ENCODE measurements around the gene BCAP31.

Gene BCAP31

DNA sequence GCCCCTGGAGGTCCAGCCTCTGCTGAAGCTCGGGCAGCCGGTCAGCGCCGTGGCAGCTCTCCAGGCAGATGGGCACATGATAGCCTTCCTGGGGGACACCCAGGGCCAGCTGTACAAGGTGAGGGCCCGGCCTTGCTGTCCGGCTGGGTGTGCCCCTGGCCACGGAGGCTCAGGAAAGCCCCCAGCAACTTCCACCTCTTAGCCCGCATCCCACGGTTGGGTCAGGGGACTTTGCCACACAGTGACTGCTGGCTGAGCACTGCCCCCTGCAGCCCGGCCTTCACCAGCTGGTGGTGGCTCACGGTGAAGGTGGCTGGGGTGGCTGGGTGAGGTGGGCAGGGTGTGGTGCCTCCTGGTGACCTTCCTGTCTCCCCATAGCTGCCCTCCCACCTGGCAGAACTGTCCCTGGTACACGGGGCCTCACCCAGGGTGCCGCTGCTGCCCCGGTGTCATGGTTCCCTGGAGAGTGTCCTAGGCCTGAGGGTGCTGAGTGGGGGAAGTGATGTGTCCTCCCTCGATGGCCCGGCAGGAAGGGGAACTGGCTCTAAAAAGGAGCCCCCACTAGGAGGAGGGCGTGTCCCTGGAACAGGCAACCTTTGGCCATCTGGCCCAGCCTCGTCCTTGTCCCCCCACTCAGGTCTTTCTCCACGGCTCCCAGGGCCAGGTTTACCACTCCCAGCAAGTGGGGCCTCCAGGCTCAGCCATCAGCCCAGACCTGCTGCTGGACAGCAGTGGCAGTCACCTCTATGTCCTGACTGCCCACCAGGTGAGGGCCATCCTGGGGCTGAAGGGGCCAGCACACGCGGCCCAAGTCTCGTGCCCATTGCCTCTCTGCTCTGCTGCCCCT, 44.3 kb upstream of the BCAP31 start:
- H3K27me3 ChIP-seq (replicated peaks; ENCODE audit: control insufficient read depth, insufficient read depth, low read length, poor library complexity, severe bottlenecking) = no peaks in the 10 kb centered on the region
- H3K9me3 ChIP-seq (ENCODE audit: control insufficient read depth, low read length) = no peaks in the 10 kb centered on the region
- no peak overlapping the region for H3K27ac ChIP-seq (ENCODE audit: insufficient read depth, low read length, poor library complexity, severe bottlenecking)
- H3K36me3 ChIP-seq (ENCODE audit: control insufficient read depth, insufficient read depth, low read length) = no peaks in the 10 kb centered on the region
- no peak overlapping the region for H3K4me3 ChIP-seq (ENCODE audit: insufficient read depth, low read depth, low read length, poor library complexity, severe bottlenecking)
- DNase-seq = no peak
- no peaks in the 10 kb centered on the region for H3K4me1 ChIP-seq (ENCODE audit: control insufficient read depth, insufficient read depth, low read length, poor library complexity, severe bottlenecking)

DNA sequence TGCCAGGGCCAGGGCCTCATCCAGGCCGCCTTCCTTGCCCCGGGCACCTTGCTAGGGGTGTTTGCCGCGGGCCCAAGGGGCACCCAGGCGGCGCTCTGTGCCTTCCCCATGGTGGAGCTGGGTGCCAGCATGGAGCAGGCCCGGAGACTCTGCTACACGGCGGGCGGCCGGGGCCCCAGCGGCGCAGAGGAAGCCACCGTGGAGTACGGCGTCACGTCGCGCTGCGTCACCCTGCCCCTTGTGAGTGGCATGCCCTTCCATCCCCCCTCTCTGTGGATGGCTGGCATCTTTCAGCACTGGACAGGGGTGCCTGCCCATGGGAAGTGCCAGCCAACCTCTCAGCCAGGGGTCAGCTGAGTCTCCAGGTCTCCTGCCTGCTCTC, 43.5 kb upstream of the BCAP31 start:
- H3K4me1 ChIP-seq (ENCODE audit: control insufficient read depth, insufficient read depth, low read length, poor library complexity, severe bottlenecking) = no peaks in the 10 kb centered on the region
- no peak for DNase-seq
- H3K4me3 ChIP-seq (ENCODE audit: insufficient read depth, low read depth, low read length, poor library complexity, severe bottlenecking) = no peak overlapping the region
- H3K27me3 ChIP-seq (replicated peaks; ENCODE audit: control insufficient read depth, insufficient read depth, low read length, poor library complexity, severe bottlenecking) = no peaks in the 10 kb centered on the region
- no peak overlapping the region for H3K27ac ChIP-seq (ENCODE audit: insufficient read depth, low read length, poor library complexity, severe bottlenecking)
- H3K36me3 ChIP-seq (ENCODE audit: control insufficient read depth, insufficient read depth, low read length) = no peaks in the 10 kb centered on the region
- H3K9me3 ChIP-seq (ENCODE audit: control insufficient read depth, low read length) = no peaks in the 10 kb centered on the region

DNA sequence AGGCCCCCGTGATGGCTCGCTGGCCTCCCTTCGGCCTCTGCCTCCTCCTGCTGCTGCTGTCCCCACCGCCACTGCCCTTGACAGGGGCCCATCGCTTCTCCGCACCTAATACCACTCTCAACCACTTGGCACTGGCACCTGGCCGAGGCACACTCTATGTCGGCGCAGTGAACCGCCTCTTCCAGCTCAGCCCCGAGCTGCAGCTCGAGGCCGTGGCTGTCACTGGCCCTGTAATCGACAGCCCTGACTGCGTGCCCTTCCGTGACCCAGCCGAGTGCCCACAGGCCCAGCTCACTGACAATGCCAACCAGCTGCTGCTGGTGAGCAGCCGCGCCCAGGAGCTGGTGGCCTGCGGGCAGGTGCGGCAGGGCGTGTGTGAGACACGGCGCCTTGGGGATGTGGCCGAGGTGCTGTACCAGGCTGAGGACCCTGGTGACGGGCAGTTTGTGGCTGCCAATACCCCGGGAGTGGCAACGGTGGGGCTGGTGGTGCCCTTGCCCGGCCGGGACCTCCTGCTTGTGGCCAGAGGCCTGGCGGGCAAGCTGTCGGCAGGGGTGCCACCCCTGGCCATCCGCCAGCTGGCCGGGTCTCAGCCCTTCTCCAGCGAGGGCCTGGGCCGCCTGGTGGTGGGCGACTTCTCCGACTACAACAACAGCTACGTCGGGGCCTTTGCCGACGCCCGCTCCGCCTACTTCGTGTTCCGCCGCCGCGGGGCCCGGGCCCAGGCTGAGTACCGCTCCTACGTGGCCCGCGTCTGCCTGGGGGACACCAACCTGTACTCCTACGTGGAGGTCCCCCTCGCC, 42.9 kb upstream of the BCAP31 start:
- Histone ChIP-seq H3K36me3 (ENCODE audit: control insufficient read depth, insufficient read depth, low read length) (no peaks in the 10 kb centered on the region), H3K27me3 (replicated peaks; ENCODE audit: control insufficient read depth, insufficient read depth, low read length, poor library complexity, severe bottlenecking) (no peaks in the 10 kb centered on the region), H3K27ac (ENCODE audit: insufficient read depth, low read length, poor library complexity, severe bottlenecking) (no peak overlapping the region), H3K9me3 (ENCODE audit: control insufficient read depth, low read length) (no peaks in the 10 kb centered on the region), H3K4me3 (ENCODE audit: insufficient read depth, low read depth, low read length, poor library complexity, severe bottlenecking) (no peak overlapping the region), H3K4me1 (ENCODE audit: control insufficient read depth, insufficient read depth, low read length, poor library complexity, severe bottlenecking) (no peaks in the 10 kb centered on the region)
- DNase-seq = no peak

DNA sequence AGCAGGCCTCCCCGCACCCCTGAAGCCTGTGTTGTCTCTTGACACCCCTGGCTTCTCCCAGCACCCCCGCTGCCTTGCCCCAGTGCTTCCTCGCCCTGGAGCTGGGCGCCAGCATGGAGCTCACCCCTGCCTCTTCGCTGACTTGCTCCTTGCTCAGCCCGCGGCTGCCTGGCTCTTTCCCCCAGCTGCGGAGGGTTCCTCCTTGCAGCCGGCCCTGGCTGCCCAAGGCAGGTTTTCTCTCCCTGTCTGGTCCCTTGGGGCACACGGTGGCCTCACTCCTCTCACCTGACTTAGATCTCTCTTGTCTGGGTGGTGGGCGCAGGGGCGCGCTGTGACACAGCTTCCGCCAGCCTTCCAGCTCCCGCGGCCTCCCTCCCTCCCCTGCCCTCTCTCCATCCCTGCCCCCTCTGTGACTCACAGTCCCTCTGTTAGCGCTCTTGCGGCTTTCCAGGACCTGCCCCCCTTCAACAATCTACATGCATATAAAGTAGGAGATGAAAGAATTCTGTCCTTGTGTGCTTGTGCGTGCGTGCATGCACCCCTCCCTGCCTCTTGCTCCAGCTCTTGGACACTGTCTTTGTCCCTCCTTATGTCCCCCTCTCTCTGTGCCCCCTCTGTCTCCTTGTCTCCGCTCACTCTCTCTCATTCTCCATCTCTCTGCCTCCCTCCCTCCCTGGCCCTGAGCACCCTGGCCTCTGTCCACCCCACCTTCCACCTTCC, 42.1 kb upstream of the BCAP31 start:
- Histone ChIP-seq H3K27ac (ENCODE audit: insufficient read depth, low read length, poor library complexity, severe bottlenecking) (no peak overlapping the region), H3K4me3 (ENCODE audit: insufficient read depth, low read depth, low read length, poor library complexity, severe bottlenecking) (no peak overlapping the region), H3K36me3 (ENCODE audit: control insufficient read depth, insufficient read depth, low read length) (no peaks in the 10 kb centered on the region), H3K4me1 (ENCODE audit: control insufficient read depth, insufficient read depth, low read length, poor library complexity, severe bottlenecking) (no peaks in the 10 kb centered on the region), H3K9me3 (ENCODE audit: control insufficient read depth, low read length) (no peaks in the 10 kb centered on the region), H3K27me3 (replicated peaks; ENCODE audit: control insufficient read depth, insufficient read depth, low read length, poor library complexity, severe bottlenecking) (no peaks in the 10 kb centered on the region)
- DNase-seq = no peak

DNA sequence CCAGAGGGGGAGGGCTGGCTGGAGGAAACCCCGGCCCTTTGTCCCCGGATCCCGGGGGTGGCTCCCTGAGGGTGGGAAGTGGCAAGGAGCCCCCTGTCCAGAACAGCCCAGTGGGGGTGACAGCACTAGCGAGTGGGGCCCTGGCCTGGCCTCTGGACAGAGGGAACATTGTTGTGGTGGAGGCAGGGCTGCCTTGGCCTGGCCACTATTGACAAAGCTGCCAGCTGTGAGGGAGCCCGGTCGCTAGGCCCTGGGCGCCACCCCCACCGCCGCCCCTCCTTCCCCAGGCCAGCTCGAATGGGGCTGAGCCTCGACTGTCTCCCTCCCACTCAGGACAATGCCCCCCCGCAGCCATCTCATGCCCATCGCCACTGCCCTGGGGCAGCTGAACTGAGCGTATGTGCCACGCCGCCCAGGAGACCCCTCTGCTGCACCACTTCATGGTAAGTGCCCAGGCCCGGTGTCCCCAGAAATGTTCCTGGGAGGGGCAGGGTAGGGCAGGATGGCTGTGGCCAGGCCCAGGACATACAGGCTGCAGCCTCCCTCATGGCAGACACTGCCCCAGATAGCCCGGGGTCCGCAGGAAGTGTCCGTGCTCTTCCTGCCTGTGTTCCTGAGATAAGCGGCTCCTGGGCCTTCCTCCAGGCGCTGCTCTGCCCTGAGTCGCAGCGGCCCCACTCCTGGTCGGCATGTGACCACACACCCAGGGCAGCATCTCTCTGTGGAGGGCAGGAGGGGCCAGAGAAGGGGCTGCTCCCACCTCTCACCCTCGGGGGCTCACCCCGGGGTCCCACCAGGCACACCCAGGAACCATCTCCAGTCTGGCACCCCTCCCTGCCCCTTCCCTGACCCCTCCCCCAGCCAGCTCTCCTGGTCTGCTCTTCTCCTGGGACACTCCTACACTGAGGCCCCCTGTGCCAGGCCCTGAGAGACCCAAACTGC, 41.2 kb upstream of the BCAP31 start:
- no peaks in the 10 kb centered on the region for H3K27me3 ChIP-seq (replicated peaks; ENCODE audit: control insufficient read depth, insufficient read depth, low read length, poor library complexity, severe bottlenecking)
- H3K27ac ChIP-seq (ENCODE audit: insufficient read depth, low read length, poor library complexity, severe bottlenecking) = no peak overlapping the region
- H3K4me1 ChIP-seq (ENCODE audit: control insufficient read depth, insufficient read depth, low read length, poor library complexity, severe bottlenecking) = no peaks in the 10 kb centered on the region
- no peak for DNase-seq
- no peaks in the 10 kb centered on the region for H3K9me3 ChIP-seq (ENCODE audit: control insufficient read depth, low read length)
- no peaks in the 10 kb centered on the region for H3K36me3 ChIP-seq (ENCODE audit: control insufficient read depth, insufficient read depth, low read length)
- no peak overlapping the region for H3K4me3 ChIP-seq (ENCODE audit: insufficient read depth, low read depth, low read length, poor library complexity, severe bottlenecking)

DNA sequence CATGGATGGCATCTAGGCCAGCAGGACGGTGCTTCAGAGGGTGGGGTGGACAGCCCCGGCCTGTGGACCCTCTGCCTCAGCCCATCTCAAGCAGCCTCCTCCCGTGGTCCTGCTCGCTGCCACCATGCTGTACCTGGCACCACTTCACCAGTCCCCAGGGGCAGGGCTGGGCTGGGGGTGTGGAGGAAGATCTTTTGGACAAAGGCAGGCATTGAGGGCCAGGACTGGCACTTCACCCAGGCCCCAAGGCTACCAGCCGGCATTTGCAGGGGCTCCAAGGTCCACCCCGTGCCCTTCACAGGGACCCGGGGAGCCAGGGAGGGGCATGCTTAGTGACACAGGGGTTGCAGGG, 40.6 kb upstream of the BCAP31 start:
- Histone ChIP-seq H3K4me3 (ENCODE audit: insufficient read depth, low read depth, low read length, poor library complexity, severe bottlenecking) (no peak overlapping the region), H3K36me3 (ENCODE audit: control insufficient read depth, insufficient read depth, low read length) (no peaks in the 10 kb centered on the region), H3K27me3 (replicated peaks; ENCODE audit: control insufficient read depth, insufficient read depth, low read length, poor library complexity, severe bottlenecking) (no peaks in the 10 kb centered on the region), H3K27ac (ENCODE audit: insufficient read depth, low read length, poor library complexity, severe bottlenecking) (no peak overlapping the region), H3K4me1 (ENCODE audit: control insufficient read depth, insufficient read depth, low read length, poor library complexity, severe bottlenecking) (no peaks in the 10 kb centered on the region), H3K9me3 (ENCODE audit: control insufficient read depth, low read length) (no peaks in the 10 kb centered on the region)
- no peak for DNase-seq

DNA sequence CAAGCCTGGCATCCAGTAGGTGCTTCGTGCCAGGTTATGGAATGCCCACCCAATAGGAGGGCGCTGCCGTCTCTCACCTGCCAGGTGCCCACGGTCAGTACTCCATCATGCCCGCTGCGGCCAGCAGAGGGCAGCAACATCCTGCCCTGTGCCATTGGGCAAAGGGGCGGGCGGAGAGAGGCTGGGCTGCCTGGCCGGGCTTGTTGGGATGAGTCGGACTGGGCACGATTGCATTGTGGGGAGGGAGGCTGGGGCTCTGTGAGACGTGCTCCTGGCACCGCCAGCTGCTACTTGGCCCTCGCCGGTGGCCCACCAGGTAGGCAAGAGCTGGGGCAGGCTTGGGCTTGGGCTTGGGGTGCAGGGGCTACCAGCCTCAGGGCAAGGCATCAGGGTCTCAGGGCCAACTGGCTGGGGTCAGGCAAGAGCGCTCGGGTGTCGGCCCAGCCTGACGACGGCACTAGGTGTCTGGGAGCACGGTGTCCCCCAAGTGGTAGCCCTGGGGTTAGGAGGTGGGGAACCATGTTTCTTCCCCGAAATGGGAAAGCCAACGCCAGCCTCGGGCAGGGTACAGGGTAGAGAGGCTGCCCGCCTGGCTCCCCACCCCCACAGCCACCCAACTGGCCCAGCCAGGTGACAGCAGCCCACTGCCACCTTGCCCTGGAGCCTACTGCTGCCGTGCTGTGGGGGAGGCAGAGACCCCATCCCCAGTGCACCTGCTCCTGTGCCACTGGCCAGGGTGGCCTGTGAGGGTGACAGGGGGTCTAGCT, 40.0 kb upstream of the BCAP31 start, which contains the start of gene PLXNB3:
Gene PLXNB3, plus strand, starts transcription at position 261 of the 767 bp plus-strand sequence. CDS start 1,287 bp downstream, outside the sequence.
- Histone ChIP-seq H3K27ac (ENCODE audit: insufficient read depth, low read length, poor library complexity, severe bottlenecking) (no peak within 1 kb of the TSS), H3K36me3 (ENCODE audit: control insufficient read depth, insufficient read depth, low read length) (no peaks in the 10 kb centered on the region), H3K4me3 (ENCODE audit: insufficient read depth, low read depth, low read length, poor library complexity, severe bottlenecking) (no peak within 1 kb of the TSS), H3K9me3 (ENCODE audit: control insufficient read depth, low read length) (no peaks in the 10 kb centered on the region), H3K27me3 (replicated peaks; ENCODE audit: control insufficient read depth, insufficient read depth, low read length, poor library complexity, severe bottlenecking) (no peaks in the 10 kb centered on the region), H3K4me1 (ENCODE audit: control insufficient read depth, insufficient read depth, low read length, poor library complexity, severe bottlenecking) (no peaks in the 10 kb centered on the region)
- DNase-seq = peak; percentile 51 to 64 (median 56)

DNA sequence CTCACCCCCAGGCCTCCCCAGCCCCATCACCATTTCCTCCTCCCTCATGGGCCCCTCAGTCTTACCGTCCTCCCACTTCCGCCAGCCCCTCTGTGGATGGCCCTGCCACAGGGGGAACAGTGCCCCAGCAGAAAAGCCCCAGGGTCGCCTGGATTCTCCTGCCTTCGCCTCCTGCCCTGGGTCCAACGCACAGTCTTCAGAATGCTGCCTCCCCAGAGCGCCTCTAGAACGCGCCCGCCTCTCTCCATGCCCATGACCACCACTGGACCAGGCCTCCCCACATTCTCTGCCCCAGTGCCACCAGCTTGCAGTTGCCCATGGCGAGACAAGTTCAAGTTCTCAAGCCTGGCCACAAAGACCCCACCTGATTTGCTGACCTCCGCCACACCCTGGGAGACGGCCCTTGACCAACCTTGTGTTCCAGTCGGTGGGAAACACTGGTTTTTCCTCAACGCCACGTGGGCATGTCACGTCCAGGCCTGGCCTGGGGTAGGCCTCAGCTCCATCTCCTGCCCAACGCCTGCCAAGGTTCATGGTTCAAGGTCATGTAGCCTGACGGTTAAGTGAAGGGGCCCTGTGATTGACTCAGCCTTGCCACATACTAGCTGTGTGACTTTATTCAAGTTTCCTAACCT, 39.2 kb upstream of the BCAP31 start:
- no peaks in the 10 kb centered on the region for H3K36me3 ChIP-seq (ENCODE audit: control insufficient read depth, insufficient read depth, low read length)
- H3K4me3 ChIP-seq (ENCODE audit: insufficient read depth, low read depth, low read length, poor library complexity, severe bottlenecking) = no peak overlapping the region
- no peak for DNase-seq
- no peaks in the 10 kb centered on the region for H3K9me3 ChIP-seq (ENCODE audit: control insufficient read depth, low read length)
- no peaks in the 10 kb centered on the region for H3K4me1 ChIP-seq (ENCODE audit: control insufficient read depth, insufficient read depth, low read length, poor library complexity, severe bottlenecking)
- H3K27ac ChIP-seq (ENCODE audit: insufficient read depth, low read length, poor library complexity, severe bottlenecking) = no peak overlapping the region
- H3K27me3 ChIP-seq (replicated peaks; ENCODE audit: control insufficient read depth, insufficient read depth, low read length, poor library complexity, severe bottlenecking) = no peaks in the 10 kb centered on the region
